Mesodermal cell (in vitro differentiated cells): ENCODE results near the gene LYPD1.
A peak's percentile ranks its signal among the peaks of the same experiment; 100 is the strongest.

ENCODE experiments used
- H3K27ac ChIP-seq: 2 replicates; pipeline ENCODE4 v1.7.0; 2013; ENCODE audit warnings: mild to moderate bottlenecking, low read depth, low read length, moderate library complexity; ENCODE audit not compliant: severe bottlenecking
- H3K36me3 ChIP-seq: 2 replicates; pipeline ENCODE4 v1.7.1; 2013; ENCODE audit warnings: mild to moderate bottlenecking, low read length, moderate library complexity; ENCODE audit not compliant: control insufficient read depth, insufficient read depth
- H3K4me1 ChIP-seq: one replicate; pipeline ENCODE4 v1.7.1; 2013; ENCODE audit warnings: mild to moderate bottlenecking, low read length; ENCODE audit not compliant: insufficient read depth, control insufficient read depth, poor library complexity, severe bottlenecking
- H3K4me3 ChIP-seq: 2 replicates; pipeline ENCODE4 v1.7.0; 2013; ENCODE audit warnings: low read length, control low read depth, mild to moderate bottlenecking; ENCODE audit not compliant: insufficient read depth, poor library complexity, severe bottlenecking; ENCODE audit errors: extremely low read depth
- H3K9me3 ChIP-seq: 2 replicates; pipeline ENCODE4 v1.7.1; 2013; ENCODE audit warnings: mild to moderate bottlenecking, low read length, moderate library complexity; ENCODE audit not compliant: control insufficient read depth
- WGBS, 2 experiments: methylation state at CpG; one replicate each; pipeline ENCODE4 v1.1.5; 2013; ENCODE audit warnings: missing lambda C conversion rate in 2 of 2; ENCODE audit not compliant: insufficient coverage in 2 of 2; 5-methylcytosine and 5-hydroxymethylcytosine counted together

LYPD1 gene

DNA sequence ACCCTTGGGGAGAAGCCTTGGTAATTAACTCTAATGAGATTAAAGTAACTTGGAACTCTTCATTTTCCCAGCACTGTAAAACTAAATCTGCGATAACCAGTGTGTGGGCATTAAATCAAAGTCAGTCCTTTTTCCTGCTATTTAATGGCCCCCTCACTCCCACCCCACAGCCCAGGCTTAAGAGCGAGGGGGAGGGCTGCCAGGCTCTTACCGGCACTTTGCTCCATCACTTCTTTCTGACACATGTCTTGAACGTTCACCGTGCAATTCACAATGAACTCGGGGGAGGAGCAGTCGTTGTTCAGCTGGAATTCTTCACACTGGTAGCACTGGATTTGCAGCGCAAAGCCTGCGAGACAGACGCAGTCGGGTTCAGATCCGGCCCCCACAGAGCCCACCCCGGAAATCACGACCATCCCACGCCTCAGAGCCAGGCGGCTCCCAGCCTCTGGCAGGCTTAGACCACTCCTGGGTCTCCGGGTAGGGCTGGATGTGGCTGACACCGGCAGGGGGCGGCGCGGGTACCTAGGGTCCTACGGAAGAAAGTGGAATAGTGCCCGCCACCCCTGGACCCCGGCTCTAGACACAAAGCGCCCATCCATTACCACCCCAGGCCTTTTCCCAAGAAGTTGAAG is 1.7 kb downstream of the LYPD1 start:
- 11 to 18% methylated on average over 13 to 19 of the region's 25 CpGs for WGBS, 2 experiments
- peak overlapping the region; percentile 43 for H3K4me3 ChIP-seq
- peaks cover 9% of the 10 kb centered on the region for H3K4me1 ChIP-seq
- no peak overlapping the region for H3K27ac ChIP-seq
- no peaks in the 10 kb centered on the region for H3K9me3 ChIP-seq
- no peaks in the 10 kb centered on the region for H3K36me3 ChIP-seq

DNA sequence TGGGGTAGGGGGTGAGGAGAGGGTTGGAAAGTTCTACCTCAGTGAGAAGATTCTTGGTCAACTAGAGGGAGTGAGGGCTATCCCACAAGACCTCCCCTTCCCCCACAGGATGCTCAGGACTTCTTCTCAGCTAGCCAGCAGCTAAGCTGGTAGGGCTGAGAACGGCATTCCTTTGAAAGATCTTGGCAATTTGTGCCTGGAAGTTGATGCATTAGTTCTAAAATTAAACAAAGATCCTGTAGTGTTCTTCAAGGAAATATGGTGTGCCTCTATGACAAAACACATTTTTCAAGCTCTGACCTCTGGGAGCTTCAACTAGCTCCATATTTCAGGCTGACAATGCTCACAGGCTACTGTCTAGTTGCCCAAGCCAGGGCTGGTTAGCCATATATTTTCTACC is 2.3 kb downstream of the LYPD1 start:
- Histone ChIP-seq H3K4me1 (peaks cover 9% of the 10 kb centered on the region), H3K9me3 (no peaks in the 10 kb centered on the region), H3K27ac (no peak overlapping the region), H3K36me3 (no peaks in the 10 kb centered on the region), H3K4me3 (no peak overlapping the region)
- 60% methylated on average over 1 of the region's 1 CpG; no CpG with 5 or more reads in 1 of the 2 experiments for WGBS, 2 experiments

DNA sequence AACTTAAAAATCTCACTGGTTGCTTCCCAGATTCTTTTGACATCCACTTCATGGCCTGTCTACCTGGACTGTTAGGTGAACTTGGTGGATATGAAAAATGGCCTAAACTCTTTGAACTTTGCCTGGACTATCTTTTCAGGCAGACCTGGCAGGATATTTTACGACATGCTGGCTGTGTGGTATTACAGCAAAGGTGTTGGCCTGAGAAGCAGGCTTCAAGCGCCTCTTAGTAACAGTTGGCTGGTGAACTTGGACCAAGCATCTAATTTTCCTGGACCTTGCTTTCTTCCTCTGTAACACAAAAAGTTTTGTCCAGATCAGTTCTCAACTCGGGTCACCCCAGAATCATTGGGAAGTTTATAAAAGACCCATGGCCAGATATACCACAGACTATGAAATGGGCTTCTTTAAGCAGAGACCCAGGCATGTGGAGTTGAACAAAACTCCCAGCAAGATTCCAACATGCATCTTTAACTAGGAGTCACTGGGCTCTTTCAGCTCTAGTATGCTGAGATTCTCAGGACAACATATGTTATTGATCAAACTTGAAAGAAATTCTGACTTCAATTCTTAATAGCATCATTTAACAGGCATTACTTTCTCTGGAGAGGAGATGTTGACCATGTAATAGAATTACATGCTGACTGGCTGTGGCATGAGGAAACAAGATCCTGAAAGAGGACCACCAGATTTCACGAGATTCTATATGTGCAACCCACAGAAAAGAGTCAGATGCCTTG is 4.4 kb downstream of the LYPD1 start:
- no peaks in the 10 kb centered on the region for H3K9me3 ChIP-seq
- H3K4me3 ChIP-seq, result no peak overlapping the region
- WGBS, 2 experiments, result 96 to 98% methylated on average over 4 of the region's 4 CpGs
- H3K36me3 ChIP-seq, result no peaks in the 10 kb centered on the region
- no peak overlapping the region for H3K27ac ChIP-seq
- H3K4me1 ChIP-seq, result peaks cover 7% of the 10 kb centered on the region

DNA sequence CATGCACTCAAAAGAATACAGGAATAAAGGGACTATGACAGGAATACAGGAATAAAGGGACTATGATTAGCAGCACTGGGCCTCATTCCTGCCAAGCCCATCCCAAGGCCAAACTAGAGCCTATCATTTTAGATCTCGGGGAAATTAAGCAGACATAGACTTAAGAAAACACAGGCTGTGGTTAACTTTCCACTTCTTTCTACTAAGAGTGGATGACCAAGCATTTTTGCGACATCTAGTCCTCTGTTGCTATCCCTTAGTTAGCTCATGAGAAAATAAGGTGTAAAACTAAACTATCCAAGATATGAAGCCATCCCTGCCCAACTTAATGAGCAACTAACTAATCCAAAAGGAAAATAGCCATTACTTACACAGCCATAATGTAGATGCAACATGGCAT is 5.9 kb downstream of the LYPD1 start:
- no CpG with 5 or more reads among the region's 2 CpGs for WGBS, 2 experiments
- peaks cover 7% of the 10 kb centered on the region for H3K4me1 ChIP-seq
- no peak overlapping the region for H3K27ac ChIP-seq
- H3K9me3 ChIP-seq, result no peaks in the 10 kb centered on the region
- no peaks in the 10 kb centered on the region for H3K36me3 ChIP-seq
- H3K4me3 ChIP-seq, result no peak overlapping the region

DNA sequence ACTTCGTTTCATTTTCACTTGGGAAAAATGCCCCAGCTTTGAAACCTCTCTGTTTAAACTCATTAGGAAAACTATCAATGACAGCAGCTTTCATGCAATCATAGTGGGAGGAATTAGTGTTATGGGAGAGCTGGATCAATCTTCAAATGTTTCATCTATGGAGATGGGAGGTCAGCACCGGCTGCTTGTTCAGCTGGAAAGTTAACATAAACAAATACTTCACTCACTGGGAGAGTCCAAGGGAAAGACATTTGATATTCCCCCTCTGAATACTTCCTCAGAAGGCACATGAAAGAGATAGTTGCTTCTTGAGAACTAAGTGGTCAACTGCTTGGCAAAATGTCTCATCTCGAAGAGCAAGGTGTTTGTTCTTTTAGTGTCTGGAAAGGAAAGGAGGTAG is 7.3 kb downstream of the LYPD1 start:
- Histone ChIP-seq H3K4me3 (no peak overlapping the region), H3K4me1 (peaks cover 4% of the 10 kb centered on the region), H3K9me3 (no peaks in the 10 kb centered on the region), H3K36me3 (no peaks in the 10 kb centered on the region), H3K27ac (no peak overlapping the region)
- 100% methylated on average over 1 of the region's 3 CpGs for WGBS, 2 experiments

DNA sequence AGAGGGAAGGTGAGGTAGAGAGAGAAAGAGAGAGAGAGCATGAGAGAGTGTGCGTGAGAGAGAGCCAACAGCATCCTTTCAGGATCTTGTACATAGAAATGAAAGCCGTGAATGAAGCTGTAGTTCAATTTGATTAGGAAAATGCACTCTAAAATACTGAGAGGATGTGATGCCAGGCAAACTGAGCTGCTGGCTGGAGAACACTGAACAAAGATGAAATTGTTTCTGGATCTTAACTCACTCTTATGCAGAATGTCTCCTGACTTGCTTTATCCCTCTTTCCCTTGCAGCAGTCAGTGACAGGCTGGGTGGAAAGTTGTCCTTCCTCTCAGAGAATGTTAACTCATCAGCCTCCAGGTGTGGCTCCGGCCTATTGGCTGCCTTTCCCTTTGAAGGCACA is 10.7 kb downstream of the LYPD1 start:
- 93 to 100% methylated on average over 3 of the region's 3 CpGs for WGBS, 2 experiments
- no peaks in the 10 kb centered on the region for H3K36me3 ChIP-seq
- no peaks in the 10 kb centered on the region for H3K9me3 ChIP-seq

DNA sequence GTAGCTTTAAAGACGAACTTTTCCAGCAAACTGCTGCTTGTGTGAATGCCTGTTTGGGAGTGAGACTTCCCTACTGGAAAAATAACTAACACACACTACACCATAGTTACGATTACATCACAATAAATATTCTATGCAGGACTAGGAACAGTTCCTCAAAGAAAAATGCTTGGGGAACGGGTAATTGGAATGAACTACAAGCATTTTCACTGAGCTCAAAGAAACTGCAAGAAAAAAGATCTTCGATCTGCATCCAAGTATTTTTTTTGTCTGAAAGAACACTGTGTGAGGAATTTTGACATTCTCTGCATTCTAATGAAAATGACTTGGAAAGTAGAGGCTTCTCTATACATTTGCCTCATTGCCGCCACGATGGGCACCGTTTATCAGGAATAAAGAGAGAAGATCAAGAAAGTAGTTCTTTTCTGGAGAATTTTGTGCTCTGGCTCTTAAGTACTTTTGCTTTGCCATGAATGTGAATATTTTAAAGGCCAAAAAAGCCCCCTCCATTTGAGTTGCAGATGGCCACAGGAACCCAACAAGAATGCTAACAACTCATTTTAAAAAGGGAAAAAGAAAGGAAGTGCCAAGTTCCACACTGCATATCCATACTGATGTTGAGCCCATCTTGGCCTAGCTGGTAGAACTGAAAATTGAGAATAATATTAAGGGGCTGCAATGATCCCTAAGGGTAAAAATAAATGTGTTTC is 13.6 kb downstream of the LYPD1 start:
- WGBS, 2 experiments, result 59% methylated on average over 3 of the region's 7 CpGs; no CpG with 5 or more reads in 1 of the 2 experiments
- H3K4me3 ChIP-seq, result no peak overlapping the region

More for the DNA sequence above, 10.7 kb downstream of the LYPD1 start:
- no peak overlapping the region for H3K27ac ChIP-seq
- H3K4me3 ChIP-seq, result no peak overlapping the region
- H3K4me1 ChIP-seq, result no peaks in the 10 kb centered on the region

DNA sequence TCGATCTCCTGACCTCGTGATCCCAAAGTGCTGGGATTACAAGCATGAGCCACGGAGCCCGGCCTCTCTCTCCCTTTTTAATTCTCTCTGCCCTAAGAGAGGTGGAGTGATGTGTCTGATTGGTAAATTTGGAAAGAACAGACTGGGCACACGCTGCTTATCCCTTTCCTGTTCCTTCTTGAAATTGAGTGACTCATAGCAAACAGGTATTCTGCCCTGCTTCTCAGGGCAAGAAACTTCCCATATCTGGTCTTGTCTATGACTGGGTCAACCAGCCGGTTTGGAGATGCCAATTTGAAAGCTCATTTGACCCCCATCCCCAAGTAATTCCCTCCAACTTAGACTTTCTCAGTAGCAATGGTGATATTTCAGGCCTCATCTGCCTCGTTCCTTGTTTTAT is 15.0 kb downstream of the LYPD1 start:
- H3K4me1 ChIP-seq, result no peaks in the 10 kb centered on the region
- no peak overlapping the region for H3K4me3 ChIP-seq
- 93 to 97% methylated on average over 3 to 4 of the region's 7 CpGs for WGBS, 2 experiments
- no peaks in the 10 kb centered on the region for H3K36me3 ChIP-seq
- no peak overlapping the region for H3K27ac ChIP-seq
- no peaks in the 10 kb centered on the region for H3K9me3 ChIP-seq

More for the DNA sequence above, 13.6 kb downstream of the LYPD1 start:
- Histone ChIP-seq H3K36me3 (no peaks in the 10 kb centered on the region), H3K4me1 (no peaks in the 10 kb centered on the region), H3K27ac (no peak overlapping the region), H3K9me3 (no peaks in the 10 kb centered on the region)

DNA sequence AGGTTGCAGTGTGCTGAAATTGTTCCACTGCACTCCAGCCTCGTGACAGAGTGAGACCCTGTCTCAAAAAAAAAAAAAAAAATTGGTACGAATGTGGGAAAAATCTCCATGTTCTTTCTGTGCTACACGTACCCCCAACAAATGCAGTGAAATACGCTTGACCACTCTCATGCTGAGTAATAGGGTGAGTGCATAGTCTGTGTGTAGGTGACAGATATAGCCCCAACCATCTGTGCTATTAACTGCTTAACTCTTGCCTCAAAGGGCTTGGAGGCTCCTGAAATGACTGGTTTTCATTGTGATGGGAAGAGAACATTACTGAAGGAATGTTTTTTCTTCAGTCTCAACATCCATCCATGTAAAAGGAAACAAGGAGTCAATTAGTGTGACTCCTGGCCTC is 15.7 kb downstream of the LYPD1 start:
- Histone ChIP-seq H3K4me1 (no peaks in the 10 kb centered on the region), H3K36me3 (no peaks in the 10 kb centered on the region), H3K4me3 (no peak overlapping the region), H3K9me3 (no peaks in the 10 kb centered on the region), H3K27ac (no peak overlapping the region)
- WGBS, 2 experiments, result 93 to 100% methylated on average over 1 to 2 of the region's 4 CpGs

DNA sequence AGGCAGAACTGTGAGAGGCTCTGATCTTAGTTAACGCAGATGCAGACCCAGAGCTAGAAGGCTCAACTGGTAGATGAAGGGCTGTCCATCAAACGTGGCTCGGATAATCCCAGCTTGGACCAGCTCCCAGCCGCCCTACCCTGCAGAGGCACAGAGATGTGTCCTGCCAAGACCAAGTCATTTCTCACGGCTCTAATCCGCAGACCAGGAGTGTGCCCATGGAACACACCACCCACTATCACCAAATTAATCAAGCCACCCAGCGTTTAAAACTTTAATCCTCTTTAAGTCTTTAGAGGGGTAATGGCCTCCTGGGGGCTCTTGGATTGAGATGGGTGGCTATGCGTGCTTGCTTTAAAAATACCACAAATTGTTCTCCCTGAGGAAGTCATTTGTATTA is 17.5 kb downstream of the LYPD1 start:
- 78 to 85% methylated on average over 4 to 6 of the region's 8 CpGs for WGBS, 2 experiments
- Histone ChIP-seq H3K4me3 (no peak overlapping the region), H3K36me3 (no peaks in the 10 kb centered on the region), H3K4me1 (no peaks in the 10 kb centered on the region), H3K9me3 (no peaks in the 10 kb centered on the region), H3K27ac (no peak overlapping the region)
